ENCODE results near the gene ARHGAP27.

The ARHGAP27 gene

DNA sequence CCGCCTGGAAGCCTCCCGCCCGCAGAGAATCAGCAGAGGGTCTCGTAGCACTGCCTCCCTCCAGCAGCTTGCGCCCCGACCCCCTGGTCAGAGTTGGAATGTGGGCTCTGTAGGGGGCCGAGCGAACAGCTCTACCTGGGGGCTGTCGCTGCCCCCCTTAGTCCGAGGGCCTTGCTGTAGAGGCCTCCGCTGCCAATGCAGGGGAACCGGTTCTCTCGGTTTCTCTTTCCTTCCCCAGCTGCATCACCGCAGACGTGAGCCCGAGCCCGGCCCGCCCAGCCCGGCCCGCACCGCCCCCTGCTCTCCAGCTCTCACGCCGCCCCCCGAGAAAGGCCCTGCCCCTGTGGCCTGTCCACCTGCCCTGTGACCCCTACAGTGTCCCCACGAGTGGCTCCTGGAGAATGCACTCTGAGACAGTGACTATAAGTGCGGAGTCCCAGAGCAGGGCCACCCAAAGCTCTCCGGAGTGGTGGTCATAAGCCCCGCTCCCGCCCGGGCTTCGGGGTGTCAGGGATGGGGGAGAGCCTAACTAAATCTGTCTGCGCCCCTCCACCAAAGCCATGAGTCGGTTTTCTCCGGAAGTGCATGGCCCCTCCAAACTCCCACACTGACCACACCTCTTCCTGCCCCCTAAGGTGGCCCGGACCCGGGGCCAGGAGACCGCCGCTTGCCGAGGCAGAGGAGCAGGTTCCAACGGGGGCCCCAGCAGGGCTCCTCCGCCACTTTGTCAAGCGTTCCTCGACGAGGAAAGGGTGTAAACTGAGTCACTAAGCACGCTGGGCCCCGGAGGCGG is 1.7 kb downstream of the ARHGAP27 start:
- DNase-seq (ENCODE audit: low spot score): peak; percentile 75

GRCh38 chr17:45430006-45430737 is 2.5 kb downstream of the ARHGAP27 start:
- DNase-seq (ENCODE audit: low spot score): no peak

DNA sequence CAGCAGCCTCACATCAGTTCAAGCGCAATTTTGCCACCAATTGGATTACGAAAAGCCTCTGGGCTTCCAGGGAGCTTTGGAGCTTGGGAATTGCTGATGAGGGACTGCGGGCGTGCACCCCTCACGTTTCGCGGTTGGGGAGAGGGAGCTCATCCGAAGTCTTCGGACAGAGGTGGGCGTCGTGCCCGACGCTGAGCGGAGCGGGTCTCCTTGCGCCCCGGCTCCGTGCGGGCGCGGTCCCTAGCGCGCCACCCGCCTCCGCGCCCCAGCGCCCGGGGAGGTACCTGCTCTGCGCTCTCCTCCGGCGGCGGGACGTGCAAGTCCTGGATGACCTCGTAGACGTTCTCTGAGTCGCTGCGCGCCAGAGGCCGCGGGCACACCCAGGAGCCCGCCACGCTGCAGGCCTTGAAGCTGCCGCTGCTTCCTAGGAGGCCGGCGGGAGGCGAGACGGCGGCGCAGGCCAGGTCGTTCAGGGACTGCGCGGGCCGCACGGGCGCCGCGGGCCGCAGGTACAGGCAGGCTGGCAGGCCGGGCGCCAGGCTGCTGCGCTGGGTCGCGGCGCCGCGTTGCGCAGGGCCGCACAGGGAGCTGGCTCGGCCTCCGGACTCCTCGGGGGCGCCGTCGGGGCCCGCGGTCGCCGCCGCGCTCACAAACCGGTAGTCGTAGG is 3.2 kb downstream of the ARHGAP27 start:
- DNase-seq (ENCODE audit: low spot score): no peak

DNA sequence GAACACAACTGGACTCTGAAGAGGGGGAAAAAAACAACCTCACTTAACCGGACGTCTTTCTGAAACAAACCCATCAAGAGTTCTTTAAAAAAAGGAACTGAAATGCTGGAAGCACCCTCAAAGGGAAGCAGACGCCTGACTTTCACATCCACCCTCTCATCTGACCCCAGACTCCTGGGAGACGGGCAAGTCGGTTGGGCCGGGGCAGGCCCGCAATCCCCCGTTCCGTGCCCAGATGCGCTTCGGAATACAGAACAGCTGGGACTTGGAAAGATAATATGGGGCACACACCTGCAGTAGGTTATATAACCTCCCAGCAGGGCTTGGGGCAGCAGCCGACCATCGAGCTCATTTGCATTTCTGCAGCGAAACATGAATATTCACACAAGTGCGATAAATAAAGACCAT is 3.7 kb downstream of the ARHGAP27 start:
- DNase-seq (ENCODE audit: low spot score): no peak

DNA sequence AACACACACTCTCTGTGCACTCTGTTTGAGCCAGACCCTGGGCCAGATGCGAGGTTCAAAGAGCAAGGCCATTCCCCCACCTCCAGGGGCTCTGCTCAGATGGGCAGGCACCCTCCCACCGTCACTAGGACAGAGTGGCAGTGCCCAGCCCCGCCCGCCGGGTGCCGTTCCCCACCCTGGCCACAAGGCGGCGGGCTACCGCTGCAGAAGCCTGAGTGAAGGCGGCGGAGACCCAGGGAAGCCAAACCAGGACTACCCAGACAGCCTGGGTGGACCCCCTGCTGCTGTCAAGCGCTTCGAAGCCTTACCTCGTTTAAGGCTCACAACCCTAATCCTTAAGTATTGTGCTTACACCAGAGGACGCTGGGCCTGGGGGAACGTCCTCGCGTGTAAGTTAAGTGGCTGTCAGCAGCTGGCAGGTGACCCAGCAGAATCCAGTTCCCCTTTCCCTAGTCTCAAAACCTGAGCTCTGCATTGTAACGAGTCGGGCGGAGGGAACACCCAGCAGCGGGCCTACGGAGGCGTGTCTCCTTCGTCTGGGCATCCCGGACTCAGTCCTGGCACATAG is 4.5 kb downstream of the ARHGAP27 start:
- DNase-seq (ENCODE audit: low spot score): peak; percentile 94

DNA sequence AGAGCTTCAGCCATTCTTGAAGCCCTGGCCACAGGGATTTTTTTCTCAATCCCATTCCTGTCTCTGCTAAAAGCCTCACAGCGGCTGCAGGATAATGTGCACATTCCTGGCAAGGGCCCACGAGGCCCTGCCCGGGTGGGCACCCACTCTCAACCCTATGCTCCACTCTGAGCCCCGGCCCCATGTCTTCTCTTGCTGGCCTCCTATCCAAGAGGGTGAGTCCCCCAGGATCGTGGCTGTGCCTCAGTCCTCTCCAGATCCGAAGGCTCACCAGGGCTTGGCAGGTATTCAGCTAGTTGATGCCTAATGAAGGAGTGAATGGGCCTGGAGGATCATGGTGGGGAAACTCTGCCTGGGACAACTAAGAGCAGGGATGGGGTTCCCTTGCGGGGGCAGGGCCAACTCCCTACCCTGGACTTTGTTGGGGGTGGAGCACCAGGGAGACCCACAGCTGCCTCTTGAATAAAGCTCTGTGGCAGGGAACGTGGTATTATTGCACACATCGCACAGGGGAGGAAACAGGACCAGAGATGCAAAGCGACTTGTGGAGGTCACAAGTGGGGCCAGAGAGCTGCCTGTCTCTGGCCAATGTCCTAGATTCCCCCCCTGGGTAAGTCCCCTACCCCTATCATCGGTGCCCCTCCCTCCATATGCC is 5.4 kb downstream of the ARHGAP27 start:
- no peak for DNase-seq (ENCODE audit: low spot score)

- DNase-seq (ENCODE audit: low spot score): no peak
Observed at GRCh38 chr17:45426561-45426960, 6.1 kb downstream of the ARHGAP27 start.

DNA sequence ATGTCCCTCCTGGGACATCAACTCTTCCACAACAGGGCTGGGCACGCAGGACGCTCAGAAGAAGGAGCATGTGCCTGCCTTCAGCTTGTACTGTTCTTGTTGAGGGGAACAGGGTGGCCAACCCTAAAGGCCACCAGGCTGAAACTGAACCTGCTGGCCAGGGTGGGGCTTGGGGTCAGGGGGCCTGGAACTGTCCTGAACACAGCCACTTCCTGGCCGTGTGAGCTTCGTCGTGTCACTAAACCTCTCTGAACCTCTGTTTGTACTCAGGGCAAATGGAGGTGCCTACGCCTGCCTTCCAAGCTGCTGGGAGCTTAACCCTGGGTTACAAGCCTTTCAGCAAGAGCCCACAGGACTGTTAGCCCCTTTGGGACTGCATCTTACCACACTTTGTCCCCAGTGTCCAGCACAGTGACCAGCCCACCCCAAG is 6.7 kb downstream of the ARHGAP27 start:
- no peak for DNase-seq (ENCODE audit: low spot score)

DNA sequence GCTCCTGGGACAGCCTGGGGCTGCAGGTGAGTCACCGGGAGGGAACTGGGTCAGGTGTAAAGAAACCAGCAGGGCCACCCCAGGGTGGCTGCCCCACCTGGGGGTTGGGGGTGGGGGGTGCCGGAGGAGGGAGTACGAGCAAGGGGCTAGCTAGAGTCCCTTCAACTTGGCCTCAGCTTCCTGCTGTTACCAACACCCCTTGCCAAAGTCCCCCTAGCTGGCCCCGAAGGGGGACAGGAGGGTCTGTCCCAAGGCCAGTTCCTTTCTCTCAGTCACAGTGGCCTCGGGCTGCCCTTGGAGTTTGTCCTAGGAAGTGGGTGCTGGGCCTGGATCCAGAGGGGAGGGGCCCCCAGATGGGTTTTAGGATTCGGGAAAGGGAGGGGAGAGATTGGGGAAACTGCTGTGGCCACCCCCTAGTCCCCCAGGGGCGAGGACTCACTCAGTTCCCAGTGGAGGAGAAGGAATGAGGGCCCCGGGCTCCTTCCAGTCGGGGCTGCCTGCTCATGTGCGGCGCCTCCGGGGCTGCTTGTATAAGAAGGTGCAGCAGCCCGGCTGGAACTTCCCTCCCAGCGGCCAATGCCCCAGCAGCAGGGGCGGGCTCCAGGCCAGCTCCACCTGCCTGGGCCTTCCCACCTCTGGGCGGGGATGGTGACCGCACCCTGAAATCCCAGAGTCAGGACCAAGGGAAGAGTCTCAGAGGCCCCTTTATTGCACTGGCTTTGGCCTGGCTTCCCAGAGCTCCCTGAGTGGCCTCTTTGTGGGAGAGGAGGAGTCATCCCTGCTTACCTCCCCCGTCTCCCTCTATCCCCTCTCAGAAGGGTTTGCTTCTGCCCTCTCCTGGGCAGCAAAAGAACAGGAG is 7.3 kb downstream of the ARHGAP27 start:
- peak; percentile 89 for DNase-seq (ENCODE audit: low spot score)

DNA sequence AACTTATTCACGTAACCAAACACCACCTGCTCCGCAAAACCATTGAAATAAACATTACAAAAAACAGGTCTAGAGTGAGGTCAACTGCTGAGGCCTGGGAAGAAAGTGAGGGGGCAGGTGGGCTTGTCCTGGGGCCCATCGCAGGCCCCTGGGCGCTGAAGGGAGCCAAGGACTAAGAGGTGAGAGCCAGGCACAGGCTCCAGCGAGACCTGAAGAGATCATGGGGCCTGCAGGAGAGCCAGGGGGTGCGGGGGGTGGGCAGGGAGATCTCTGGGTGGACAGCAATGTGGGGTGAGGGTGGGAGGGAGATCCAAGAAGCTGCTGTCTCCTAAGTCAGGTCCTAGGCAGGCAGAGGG is 7.9 kb downstream of the ARHGAP27 start:
- DNase-seq (ENCODE audit: low spot score): no peak

- DNase-seq (ENCODE audit: low spot score): no peak
Observed at GRCh38 chr17:45423975-45424335, 8.7 kb downstream of the ARHGAP27 start.

DNA sequence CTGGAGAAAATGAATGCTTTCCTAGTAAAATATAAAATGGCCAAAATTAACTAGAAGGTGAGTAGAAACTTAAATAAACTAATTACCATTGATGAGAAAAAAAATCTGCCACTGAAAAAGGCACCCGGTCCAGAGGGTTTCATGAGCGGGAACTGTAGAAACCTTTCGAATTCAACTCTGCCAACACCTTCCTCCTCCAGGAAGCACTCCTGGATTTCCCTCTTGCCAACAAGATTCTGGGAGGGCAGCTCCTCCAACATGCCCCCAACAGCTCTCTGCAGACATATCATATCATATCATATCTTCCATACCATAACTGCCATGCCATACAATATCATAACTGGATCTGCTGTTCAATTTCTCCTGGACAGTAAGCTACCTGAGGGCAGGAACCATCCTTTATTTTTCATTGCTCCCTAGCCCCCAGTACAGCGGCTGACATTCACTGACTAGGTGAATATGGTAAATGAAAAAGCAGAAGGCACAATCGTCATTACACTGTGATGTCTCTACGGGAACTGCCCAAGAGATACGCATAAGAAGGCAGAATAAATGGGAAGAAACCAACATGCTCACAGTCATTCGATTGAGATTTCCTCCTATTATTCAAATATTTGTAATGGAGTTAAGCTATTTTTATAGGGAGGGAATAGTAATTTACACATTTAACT is 9.2 kb downstream of the ARHGAP27 start:
- DNase-seq (ENCODE audit: low spot score): no peak

- no peak for DNase-seq (ENCODE audit: low spot score)
Observed at GRCh38 chr17:45414990-45415881, 17.4 kb downstream of the ARHGAP27 start.

DNA sequence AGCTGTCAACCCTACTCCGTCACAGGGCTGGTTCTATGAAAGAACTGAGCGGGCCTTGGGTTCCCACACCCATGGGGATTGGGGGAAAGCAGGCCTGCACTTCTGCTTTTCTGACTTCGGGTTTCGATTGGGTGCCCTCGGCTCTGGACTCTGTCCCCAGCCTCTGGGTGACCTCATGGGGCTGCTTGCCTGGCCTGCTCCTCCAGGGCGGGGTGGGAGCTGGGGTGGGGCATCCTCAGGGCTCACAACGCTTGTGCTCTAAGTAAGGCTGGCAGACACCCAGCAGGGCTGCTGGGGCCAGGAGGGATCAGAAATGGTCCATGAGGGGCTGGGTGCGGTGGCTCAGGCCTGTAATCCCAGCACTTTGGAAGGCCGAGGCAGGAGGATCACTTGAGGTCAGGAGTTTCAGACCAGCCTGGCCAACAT is 19.2 kb downstream of the ARHGAP27 start:
- DNase-seq (ENCODE audit: low spot score): no peak

DNA sequence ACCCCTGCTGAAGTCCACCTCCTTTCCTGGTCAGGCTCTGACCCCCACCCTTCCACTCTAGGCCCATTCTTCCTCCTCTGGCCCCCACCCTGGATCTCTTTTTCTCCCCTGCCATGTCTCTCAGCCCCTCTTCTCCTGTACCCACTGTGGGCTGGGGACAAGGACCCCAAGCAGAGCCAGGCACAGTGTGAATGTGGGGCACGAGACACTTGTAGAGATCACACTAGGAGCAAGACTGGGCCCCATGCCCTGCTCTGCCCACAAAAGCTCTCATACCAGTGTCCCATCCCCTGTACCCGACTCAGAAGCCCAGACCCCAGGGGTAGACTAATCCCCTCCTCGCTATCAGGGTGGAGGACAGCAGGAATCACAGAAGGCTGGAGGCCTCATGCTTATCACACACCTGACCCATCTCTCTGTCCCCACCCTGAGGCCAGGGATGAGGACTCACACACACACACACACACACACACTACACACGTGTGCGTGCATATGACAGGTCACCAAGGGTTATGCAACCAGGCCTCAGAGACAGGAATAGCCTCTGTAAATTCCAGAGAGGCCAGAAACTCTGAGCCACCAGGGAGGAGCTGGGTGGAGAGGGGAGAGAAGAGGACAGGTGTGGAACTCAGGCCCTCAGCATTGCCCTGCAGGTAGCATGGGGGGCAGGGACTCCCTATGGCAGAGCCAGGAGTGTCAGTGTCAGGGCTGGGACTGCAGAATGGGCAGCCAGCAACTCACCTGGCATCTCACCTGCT is 21.1 kb downstream of the ARHGAP27 start:
- DNase-seq (ENCODE audit: low spot score): no peak

DNA sequence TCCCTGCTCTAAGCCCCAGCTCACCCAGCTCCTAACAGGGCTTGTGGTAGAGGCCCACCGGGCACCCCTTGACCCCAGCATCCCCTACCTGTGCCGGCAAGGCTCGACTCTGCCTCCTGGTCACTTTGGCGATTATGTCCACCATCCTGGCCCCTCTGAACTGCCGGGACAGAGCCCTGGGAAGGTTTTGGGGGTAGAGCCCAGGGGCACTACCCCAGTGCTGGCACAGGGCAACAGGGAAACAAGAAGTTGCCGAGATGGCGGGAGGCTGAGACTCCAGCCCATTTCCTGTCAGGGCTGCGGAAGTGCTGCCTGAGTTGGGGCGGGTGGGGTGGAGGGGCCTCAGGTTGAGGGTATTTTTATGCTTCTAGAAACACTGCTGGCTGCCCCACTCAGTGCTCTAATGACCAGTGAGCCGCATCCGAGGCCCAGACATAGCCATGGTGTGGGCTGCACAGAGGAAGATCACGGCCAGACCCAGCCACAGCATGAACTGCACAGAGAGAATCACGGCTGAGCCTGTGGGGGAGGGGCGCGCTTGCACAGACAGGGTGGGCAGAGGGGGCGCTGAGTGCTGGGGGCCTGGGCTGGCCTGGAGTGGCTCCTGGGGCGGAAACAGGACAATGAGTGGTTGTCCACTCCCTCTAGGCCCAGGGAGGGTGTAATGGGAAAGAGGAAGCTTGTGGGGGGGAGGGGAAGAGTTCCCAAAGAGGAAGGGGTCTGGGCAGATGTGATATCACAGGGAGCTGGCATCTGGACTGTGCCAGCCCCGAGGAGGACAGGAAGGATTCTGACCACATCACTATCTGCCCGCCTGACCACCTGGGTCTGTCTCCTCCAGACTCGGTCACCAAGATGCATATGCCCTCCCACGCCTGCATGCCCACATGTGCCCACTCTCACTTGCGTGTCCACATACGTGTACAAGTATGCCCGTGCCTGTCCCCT is 22.3 kb downstream of the ARHGAP27 start:
- no peak for DNase-seq (ENCODE audit: low spot score)

DNA sequence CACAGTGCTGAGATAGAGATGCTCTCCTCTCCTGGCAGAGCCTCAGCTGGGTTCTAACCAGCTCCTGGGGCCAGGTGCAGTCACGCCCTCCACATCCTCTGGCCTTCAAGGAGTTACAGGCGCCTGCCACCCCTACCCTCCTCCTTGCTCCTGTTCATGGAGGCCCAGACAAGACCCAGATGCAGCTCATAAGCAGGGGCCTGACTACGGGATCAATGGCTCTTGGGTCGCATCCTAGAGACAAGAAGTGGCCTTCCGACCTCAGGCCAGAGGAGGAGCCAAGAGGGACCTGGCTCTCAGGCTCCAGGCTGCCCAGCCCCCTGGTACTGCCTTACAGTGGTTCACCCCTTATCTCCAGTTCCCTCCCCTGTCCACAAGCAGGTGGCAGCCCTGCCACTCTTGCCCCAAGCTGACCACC is 23.0 kb downstream of the ARHGAP27 start:
- DNase-seq (ENCODE audit: low spot score): no peak
